HG03520 (cell line): ENCODE results near the gene TFAM.

Experiments used
- ATAC-seq: cut with Tn5 transposase; IDR thresholded peaks from one replicate; pipeline ENCODE4 v1.9.1; 2021; ENCODE audit warnings: mild to moderate bottlenecking, moderate library complexity; ENCODE audit not compliant: unreplicated experiment

TFAM gene

DNA sequence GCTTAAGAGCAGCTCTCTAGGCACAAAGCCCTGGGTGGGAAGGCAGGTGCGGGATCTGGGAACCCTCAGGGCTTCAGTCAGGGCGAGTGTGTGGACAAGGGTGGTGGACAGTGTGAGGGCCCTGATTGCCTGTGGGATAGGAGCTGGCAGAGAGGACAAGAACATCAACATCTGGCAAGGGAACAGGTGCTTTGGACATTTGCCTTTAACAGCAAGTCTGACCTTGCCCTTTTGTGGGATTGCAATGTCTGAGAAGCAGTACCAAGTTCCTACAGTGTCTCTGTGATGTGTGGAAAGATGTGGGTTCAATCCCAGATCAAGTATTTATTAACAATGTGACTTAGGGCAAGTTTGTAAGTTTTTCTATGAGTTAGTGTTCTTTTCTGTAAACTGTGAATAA, 46.7 kb downstream of the TFAM start:
- no peak for ATAC-seq

DNA sequence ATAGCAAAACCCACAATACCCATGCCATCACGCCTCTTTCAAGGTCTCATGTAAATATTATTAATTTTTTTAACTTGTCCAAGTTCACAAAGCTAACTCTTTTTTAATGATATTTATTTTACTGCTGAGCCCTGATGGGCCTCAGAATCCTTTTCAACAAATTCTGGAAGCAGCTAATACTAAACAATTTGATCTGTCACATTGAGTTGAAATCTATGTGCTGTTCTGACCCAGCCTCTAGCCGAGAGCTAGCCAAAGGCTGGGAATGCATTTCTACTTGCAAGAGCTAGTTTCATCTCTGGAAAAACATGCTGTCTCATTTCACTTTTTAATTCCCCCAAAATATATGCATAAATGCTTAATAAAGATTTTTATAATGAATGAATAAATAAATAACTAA, 47.9 kb downstream of the TFAM start:
- ATAC-seq = no peak

DNA sequence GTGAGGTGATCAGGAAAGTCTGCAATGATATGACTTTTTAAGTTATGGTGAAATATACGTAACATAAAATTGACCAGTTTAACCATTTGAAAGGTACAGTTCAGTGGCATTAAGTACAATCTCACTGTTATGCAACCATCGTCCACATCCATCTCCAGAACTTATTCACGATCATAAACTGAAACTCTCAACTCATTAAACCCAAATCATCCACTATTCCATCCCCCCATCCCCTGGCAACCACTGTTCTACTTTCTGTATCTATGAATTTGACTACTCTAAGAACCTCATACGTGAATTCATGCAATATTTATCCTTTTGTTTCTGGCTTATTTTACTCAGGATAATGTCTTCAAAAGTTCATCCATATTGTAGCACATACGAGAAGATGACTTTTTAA, 48.4 kb downstream of the TFAM start:
- no peak for ATAC-seq

DNA sequence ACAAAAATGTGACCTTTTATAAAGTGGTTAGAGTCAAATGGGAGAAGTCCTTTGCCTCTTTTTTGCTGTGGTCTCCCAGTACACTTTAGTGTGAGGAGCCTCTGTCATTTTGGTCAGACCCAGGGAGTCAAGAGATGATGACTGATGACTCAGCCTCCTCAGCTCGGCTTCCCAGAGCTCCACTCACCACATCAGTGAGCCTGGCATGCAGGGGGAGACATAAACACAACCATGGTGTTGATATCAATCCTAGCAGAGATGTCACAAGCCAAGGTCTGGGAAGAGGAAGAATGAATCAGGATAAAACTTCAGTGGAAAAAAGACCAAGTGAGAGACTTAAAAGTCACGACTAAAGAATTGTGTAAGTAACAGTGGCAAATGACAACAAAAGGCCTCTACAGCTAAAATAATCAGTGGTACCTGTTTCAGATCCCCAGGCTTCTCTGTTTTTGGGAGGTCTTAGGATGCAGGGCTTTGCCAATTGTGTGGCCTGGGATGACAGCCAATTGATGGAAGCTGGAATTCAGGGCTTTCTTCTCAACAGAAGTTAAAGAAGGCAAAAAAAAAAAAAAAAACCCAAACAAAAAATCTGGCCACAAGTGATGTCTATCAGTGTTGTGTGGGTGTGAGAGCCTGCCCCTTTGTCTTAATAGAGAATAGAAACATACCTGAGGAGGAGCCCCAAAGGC, 50.2 kb downstream of the TFAM start:
- no peak for ATAC-seq

- ATAC-seq = no peak
Observed at GRCh38 chr10:58436071-58436470, 50.9 kb downstream of the TFAM start.

GRCh38 chr10:58438340-58438871, 53.2 kb downstream of the TFAM start:
- ATAC-seq = no peak

- ATAC-seq = no peak
Observed at GRCh38 chr10:58438986-58439385, 53.8 kb downstream of the TFAM start.

GRCh38 chr10:58439632-58440364, 54.6 kb downstream of the TFAM start:
- ATAC-seq = no peak

DNA sequence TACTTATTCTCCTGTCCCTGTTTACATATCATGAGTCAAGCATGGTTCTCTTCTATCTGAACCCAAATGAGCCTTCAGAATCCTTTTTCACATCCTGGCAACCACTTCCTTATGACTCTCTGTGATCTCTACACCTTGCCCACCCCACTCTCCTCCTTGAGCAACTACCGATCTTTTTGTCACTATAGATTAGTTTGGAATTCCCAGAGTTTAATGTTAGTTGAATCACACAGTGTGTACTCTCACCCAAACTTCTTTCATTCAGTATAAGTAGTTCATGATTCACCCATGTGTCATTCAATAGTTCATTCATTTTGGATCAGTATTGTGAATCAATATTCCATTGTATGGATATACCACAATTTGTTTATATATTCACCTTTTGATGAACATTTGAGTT, 55.3 kb downstream of the TFAM start:
- ATAC-seq = no peak

- ATAC-seq = no peak
Observed at GRCh38 chr10:58444321-58444720, 59.1 kb downstream of the TFAM start.

DNA sequence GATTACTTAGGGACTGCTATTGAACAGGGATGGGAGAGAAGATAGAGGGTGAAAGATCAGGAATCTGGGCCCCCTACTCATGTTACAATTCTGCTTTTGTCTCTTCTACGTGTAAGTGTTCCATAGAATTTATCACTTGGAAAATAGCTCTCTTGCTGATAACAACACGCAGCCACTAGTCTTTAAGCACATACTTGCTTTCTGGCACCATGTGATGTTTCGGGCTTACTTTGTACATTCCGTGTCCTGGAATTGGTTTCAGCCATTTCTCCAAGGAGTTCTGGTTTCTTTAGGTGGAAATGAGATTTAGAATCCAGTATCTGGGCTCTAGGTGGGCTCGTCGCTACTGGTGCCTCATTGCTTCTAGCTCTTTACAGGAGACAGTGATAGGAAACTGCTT, 59.7 kb downstream of the TFAM start:
- no peak for ATAC-seq

- ATAC-seq = no peak
Observed at GRCh38 chr10:58448121-58448935, 63.1 kb downstream of the TFAM start.
